SKM-1 treated with dmso at 0.1 percent for 144 hours (cell line): Measurements from ENCODE around the gene ARFGEF3.

ENCODE experiments used
- DNase-seq: peaks from one replicate; lab custom pipeline; 2025; ENCODE audit not compliant: unreplicated experiment; lab: John Stamatoyannopoulos, UW

The ARFGEF3 gene

GRCh38 chr6:138240476-138241245, 78.9 kb downstream of the ARFGEF3 start:
- no peak for DNase-seq

GRCh38 chr6:138241381-138241780, 79.6 kb downstream of the ARFGEF3 start:
- DNase-seq: no peak

- DNase-seq: no peak
Observed at GRCh38 chr6:138241934-138242333, 80.2 kb downstream of the ARFGEF3 start.

- DNase-seq: no peak
Observed at GRCh38 chr6:138242987-138243592, 81.4 kb downstream of the ARFGEF3 start.

DNA sequence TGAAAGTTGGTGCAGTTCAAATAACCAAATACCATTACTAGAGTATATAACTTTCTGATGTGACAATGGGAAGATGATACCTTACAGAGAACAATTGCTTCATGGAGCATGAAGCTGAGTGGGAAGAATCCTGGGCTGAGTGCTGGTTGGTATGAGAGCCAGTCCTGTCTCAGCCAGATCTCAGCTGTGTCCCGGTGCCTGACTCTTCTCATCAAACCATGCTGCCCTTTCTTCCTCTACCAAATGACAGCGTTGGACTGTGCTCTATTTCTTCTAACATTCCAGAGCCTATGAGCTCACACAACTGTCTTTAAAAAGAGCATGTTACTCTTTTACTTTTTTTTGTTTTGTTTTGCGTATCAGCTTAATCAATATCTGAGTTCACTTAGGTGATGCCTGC, 84.0 kb downstream of the ARFGEF3 start:
- no peak for DNase-seq

- DNase-seq: no peak
Observed at GRCh38 chr6:138246650-138247440, 85.1 kb downstream of the ARFGEF3 start.

DNA sequence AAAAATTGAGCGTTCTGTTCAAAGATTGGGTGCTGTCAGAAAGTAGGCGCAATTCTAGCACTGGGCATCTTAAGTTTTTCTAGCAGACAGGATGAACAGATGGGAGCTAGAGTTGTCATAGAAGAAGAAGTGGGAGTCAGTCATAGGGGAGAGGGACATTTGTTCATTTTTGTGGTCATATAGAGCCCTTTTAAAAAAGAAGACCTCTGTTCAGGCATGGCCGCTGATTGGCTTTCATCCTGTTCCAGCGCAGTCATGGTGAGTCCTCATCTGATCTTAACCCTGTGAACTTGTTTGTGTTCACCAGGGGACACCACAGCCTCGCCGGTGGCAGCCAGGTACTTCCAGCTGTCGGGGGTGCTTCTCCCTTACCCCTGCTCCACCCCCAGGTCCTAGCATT, 86.3 kb downstream of the ARFGEF3 start:
- DNase-seq: no peak

- no peak for DNase-seq
Observed at GRCh38 chr6:138248878-138249277, 87.1 kb downstream of the ARFGEF3 start.

DNA sequence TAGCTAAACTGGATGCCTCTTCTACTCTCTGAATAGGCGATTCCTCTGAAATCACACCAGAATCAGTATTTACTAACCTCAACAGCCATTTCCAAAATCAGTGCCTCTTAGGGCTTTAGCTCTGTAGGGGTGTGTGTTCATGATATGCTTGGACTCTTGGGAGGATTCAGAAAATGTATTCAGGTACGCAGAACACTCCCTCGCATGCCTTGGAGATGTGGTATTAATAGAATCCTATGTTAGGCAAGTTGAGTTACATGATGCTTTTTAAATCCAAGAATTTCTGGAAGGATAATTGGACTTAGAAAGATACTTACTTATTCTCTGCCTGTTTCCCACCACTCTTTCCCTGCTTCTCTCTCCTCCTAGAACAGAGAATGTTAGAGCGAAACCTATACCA, 88.3 kb downstream of the ARFGEF3 start:
- no peak for DNase-seq

GRCh38 chr6:138250513-138251247, 88.9 kb downstream of the ARFGEF3 start:
- DNase-seq: no peak

DNA sequence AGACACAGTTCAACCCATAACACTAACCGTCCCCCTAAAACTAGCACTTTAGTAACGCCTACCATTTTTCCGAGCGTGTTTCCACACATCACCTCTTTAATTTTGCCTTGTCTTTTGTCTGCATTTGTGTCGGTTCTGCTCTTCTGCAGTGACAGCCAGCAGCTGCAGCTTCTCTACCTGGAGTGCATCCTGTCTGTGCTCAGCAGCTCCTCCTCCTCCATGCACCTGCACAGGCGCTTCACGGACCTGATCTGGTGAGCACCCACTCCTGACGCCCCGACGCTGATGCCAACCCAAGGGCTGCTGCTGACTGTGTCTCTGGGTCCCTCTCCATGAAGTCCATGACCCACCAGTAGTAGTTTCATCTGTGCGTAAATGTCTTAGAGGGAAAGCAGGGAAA, 92.0 kb downstream of the ARFGEF3 start:
- no peak for DNase-seq

- no peak for DNase-seq
Observed at GRCh38 chr6:138255443-138255842, 93.7 kb downstream of the ARFGEF3 start.

DNA sequence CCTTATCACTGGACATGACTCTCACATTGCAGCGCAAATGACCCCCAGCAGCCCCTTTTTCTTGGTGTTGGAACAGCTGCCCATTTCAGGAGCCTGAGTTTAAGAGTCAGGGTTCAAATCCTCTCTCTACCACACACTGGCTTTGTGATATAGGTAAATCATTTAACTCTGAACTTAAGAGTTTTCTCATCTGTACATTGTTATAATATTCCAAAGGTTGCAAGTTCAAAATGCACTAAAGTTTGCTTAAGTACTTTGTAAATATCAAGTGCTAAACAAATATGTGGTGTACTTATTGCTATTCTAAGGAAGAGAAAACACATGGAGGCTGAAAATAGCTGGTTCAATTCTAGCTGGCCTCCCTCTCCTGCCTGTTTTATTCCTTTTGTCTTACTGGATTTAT, 95.9 kb downstream of the ARFGEF3 start:
- no peak for DNase-seq

- DNase-seq: no peak
Observed at GRCh38 chr6:138258197-138258596, 96.5 kb downstream of the ARFGEF3 start.

DNA sequence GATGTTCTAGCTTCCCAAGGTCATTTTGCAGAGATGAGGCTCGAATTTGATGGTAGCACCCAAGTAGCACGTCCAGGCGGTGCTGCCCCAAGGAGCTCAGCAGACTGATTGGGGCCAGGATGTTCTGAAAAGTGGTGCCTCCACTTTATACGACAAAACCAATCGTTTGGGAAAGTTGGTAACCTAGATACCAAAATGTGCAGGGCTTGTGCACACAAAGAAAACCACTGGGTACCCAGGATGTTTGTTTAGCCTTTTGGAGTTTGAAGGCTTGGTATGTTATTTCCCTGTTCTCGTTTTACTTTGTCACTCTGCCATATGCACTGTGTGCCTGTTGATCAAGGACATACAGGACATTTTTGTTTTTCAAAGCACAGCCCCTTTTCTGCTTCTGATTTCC, 97.3 kb downstream of the ARFGEF3 start:
- DNase-seq: no peak

DNA sequence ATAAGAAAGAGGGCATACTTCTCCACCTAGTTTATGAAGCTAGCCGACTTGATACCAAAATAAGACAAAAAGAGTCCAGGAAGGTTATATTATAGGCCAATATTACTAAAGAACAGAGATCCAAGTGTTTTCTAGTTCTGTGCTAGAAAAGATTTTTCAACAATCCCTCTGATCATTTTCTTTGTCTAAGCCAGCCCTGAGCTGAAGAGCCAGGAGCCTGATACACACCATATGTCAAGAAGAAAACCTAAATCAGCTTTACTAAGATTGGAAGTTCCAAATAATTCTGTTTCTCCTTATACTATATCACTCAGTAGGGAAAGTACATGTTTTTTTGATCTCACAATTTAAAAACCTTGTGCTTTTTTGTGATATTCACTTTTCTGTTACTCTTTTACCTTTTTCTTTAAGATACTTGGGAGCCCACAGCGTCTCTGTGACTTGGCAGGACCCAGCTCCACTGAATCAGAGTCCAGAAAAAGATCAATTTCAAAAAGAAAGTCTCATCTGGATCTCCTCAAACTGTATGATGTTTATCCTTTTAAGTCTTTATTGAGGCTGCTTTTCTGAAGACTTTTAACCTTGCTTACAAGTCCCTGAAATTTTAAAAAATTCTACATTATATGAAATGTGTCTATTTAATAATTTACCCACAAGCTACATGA, 99.5 kb downstream of the ARFGEF3 start:
- no peak for DNase-seq

- DNase-seq: no peak
Observed at GRCh38 chr6:138263963-138264362, 102.2 kb downstream of the ARFGEF3 start.

DNA sequence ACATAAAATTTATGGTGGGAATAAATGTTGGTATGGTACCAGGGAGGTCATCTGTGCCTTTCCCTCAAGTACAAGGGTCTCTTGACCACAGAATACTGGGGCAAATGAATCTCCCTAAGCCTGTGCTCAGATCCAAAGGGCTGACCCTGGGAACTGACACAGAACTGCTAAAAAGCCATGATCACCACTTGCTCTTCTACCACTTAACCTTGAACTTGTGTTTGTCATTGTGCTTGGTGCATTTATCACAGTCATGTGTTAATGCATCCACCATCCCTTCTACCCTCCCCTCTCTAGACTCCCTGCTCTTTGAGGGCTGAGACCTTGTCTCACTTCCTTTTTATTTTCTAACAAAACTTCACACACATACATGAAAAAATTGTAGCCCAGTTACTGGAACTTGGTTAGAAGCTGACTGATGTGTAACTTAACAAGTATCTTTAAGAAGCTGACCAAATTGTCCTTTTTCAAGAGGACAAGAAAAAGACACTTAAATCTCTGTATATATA, 102.7 kb downstream of the ARFGEF3 start:
- no peak for DNase-seq

GRCh38 chr6:138266095-138266494, 104.4 kb downstream of the ARFGEF3 start:
- no peak for DNase-seq
